GM12892 (cell line): Measurements from ENCODE around the gene PAX5.

Experiments used
- DNase-seq: peaks from one replicate; pipeline ENCODE4 v3.0.0; 2011; ENCODE audit not compliant: insufficient read length
- FAIRE-seq: peaks from 2 replicates; lab custom pipeline; 2011; peaks lifted over from hg19 to GRCh38; lab: Jason Lieb, UNC
- POLR2A ChIP-seq: IDR thresholded peaks from 2 replicates; pipeline ENCODE4 v1.6.1; 2011; ENCODE audit warnings: low read depth, low read length, control low read depth
- POLR2AphosphoS5 ChIP-seq: IDR thresholded peaks from 2 replicates; pipeline ENCODE4 v1.6.1; 2011; ENCODE audit warnings: low read depth, low read length, control low read depth
- TAF1 ChIP-seq: IDR thresholded peaks from 2 replicates; pipeline ENCODE4 v1.6.1; 2011; ENCODE audit warnings: low read depth, mild to moderate bottlenecking, control low read depth, low read length, borderline replicate concordance

Gene PAX5

DNA sequence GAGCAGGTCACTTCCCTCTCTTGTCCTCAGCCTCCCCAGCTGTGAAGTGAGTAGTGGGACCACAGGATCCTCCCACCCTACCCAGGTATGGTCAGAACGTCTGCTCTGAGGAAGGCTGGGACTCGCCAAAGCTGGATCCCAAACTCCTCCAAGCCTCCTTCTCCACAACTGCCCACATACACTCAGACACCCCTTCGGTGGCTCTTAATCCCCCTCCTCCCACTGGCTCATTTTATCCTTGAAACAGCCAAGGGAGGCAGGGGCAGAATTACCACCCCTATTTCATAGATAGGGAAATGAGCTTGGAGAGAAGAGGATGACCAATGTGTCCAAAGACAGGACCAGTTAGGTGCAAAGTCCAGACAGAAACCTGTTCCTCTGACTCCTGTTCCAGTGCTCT lies 121.4 kb downstream of the PAX5 start:
- no peak for DNase-seq
- no peak for TF ChIP-seq TAF1
- FAIRE-seq: no peak

DNA sequence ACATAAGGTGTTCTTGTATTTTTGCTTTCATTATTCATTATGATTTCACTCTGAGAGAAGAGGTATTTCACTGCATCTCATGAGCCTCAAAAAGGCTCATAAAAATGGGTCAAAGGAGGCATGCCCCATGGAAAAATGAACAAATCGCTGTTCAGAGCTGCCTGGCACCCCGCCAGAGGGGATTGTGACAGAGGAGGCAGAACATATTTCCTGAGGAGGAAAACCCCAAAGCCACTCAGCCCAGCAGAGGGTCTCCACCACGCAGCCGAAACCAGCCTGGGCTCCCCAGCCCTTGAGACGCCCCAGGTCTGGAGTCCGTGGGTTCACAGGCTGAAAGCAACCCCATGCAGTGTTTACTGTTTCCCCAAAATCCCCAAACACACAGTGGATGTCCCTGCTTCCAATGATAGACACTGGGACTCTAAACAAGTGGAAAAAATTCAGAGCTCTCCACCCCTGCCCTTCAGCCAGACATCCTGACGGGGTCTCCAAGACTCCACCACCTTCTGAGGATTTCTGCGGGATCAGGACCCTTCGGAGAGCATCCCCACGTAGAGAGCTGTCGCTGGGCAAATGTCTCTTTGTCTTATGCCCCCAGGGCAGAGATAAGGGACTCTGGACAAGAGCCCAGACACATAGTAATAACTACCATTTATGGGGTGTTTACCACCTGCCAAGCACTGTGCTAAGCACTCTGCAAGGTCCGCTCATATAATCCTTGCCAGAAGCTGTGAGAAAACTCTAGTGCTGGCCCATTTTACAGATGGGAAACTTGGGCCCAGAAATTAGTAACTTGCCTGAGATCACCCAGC lies 122.3 kb downstream of the PAX5 start:
- TF ChIP-seq POLR2AphosphoS5 (no peak), TAF1 (no peak), POLR2A (no peak)
- no peak for DNase-seq
- FAIRE-seq: no peak

DNA sequence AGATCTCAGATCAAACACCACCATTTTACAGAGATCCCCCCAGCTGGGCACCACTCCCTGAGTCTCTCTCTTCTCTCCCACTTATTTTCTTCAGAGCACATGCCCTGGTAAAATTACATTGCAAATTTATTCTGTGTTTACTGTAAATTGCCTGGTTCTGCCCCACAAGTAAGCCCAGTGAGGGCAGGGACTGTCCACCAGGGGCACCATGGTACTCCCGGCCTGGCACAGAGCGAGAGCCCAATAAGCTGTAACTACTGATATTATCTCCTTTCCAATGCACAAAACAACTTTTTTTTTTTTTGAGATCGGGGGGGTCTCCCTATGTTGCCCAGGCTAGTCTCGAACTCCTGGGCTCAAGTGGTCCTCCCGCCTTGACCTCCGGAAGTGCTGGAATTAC lies 123.0 kb downstream of the PAX5 start:
- FAIRE-seq: no peak
- TF ChIP-seq TAF1 (no peak), POLR2A (no peak), POLR2AphosphoS5 (no peak)
- DNase-seq: no peak

DNA sequence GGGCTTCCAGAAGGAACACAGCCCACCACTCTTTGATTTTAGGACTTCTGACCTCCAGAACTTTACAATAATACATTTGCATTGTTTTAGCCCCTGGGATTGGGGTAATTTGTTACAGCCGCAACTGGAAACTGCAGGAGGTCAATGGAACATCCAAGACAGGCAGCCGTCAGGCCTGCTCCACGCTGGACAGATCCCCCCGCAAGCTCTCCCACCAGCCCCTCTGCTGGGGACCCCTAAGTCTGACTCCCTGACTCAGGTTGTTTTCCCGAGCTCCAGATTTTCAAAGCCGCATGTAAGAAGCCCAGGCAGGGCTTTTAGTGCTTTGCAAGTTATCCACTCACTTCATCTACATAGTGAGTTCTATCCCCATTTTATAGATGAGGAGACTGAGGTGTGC lies 127.6 kb downstream of the PAX5 start:
- no peak for TF ChIP-seq POLR2A
- TF ChIP-seq TAF1: no peak
- TF ChIP-seq POLR2AphosphoS5: no peak
- FAIRE-seq (no peak), DNase-seq (no peak)

DNA sequence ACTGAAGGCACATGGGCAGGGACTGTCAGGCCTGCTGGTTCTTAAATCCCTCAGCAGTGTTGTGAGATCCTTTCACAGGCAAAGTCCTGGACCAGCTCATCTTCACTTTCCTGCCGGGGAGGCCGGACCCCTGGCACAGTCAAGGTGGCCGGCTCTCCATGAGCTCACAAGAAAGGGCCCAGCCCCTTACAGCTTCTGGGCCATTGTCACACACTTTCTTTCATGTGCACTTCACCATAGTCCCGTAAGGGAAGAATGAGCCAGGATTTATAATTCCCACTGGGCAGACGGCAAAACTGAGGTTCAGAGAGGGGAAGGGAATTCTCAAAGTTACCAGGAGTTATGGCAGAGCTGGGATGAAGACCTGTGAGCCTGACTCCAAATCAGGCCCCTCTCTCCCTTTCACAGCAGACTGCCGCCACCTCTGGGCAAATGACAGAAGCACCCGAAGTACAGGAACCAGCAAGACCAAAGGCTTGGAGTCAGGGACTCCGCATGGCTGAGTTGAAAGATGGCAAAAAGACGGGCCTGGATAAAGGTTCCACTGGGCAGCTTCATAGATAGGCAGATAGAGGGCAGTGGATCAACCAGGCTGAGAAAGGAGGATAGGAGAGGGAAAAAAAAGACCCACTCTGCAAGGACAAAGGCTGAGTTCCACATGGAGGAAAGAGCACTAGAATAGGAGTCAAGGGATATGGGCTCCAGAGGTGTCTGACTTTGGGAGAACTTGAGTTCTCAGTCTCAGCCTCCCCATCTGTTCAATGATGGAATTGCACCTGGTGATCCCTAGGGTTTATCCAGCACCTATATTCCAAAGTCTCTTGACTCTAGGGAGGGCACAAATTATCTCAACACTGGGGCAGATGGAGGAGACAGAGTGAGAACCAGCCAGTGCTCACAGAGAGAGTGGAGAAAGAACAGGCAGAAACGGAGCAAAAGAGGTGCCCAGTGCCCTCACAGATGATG lies 128.7 kb downstream of the PAX5 start:
- DNase-seq (no peak), FAIRE-seq (no peak)
- TF ChIP-seq POLR2A (no peak), POLR2AphosphoS5 (0 out of 2 replicates have a peak, but pooled peaks have one; percentile 14)

DNA sequence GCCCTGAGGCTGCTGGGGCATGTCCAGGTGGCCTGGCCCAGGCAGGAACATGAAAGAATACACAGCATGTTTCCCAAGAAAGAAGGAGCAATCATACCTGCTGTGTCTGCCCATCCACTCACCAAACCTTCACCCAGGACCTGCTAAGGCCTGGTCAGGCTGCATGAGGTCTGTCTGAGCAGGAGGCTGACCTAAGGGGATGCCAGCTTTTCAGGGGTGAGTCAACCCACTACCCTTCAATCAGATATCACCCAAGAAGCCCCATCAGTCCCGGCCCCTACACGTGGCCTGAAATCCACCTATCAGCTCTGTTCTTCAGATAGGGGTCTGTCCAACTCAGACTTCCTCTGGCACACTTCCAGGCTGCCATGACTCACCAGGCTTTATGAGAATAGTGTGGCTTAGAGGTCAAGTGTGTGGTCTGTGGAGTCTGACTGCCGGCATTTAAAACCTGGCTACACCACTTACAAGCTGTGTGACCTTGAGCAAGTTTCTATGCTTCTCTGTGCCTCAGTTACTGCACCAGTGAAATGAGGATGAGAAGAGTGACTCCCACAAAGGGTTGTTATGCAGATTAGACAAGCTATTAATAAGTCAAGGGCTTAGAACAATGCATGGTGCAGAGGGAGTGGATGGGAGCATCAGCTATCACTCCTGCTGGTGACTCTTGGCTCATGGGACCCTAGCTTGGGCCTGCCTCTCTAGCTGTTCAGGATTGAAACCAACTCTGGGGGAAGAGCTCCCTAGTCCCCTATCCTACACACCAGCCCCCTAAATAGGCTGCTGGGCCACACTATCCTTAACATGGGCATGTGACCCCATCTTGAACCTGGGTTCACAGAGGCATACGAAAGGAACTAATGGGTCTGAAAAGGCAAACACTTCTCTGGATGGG lies 130.3 kb downstream of the PAX5 start:
- peak; percentile 84 for FAIRE-seq
- DNase-seq: no peak
- TF ChIP-seq POLR2AphosphoS5 (no peak; the same call in 1 of the 2 replicates), TAF1 (no peak)

DNA sequence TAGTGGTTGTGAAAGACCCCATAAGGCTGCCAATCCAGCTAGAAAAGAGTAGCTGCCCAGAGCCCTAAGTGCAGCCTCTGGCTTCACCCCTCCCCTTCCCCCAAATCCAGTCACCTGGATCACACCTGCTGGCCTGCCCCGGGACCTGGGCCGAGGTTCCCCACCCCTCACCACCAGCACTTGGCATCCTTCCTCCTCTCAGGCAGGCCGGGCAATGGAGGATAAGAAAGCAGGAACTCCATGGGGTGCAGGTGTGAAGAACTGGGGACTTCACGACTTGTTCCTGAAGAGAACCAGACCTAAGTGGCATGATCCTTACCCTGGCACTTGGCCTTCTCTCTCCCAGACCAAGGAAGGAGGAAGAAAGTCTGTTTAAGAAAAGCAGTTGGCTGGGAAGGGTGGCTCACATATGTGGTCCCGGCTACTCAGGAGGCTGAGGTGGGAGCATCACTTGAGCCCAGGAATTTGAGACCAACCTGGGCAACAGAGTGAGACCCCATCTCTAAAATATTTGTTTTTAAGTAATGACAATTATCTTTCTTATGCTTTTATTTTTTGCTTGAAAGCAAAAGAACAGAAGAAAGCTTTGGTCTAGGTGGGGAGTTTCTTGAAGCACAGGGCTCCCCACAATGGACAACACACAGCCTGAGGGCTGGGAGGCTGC lies 131.1 kb downstream of the PAX5 start:
- no peak for FAIRE-seq
- DNase-seq: no peak
- TF ChIP-seq TAF1 (no peak), POLR2A (no peak), POLR2AphosphoS5 (no peak)

DNA sequence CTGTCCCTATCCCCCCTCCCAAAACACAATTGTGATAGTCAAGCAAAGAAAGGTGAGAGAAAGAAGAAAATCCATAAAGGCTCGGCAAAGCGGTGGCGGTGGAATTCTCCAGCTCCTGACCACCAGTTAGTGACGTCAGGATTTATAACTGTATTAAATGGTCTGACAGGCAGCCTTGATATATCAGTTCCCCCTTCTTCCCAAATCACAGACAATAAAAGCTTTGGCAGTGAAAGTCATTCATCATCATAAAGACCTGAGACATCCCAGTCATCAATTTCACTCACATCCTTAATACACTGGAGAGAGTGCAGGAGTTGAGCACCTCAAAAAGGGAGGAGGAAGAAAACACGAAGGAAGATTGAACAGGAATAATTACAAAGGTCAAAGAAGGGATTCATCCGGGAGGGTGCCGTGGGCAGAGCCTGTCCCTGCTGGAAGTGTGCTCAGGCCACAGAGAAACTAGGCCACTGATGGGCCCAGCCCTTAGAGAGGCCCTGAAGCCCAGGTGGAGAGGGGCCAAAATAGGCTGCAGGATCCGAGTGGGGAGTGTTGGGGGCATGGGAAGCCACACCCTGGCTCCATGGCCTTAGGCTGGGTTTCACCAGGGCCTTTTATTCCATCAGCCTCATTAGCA lies 131.9 kb downstream of the PAX5 start:
- TF ChIP-seq TAF1 (no peak), POLR2AphosphoS5 (no peak), POLR2A (no peak)
- no peak for FAIRE-seq
- DNase-seq: no peak

DNA sequence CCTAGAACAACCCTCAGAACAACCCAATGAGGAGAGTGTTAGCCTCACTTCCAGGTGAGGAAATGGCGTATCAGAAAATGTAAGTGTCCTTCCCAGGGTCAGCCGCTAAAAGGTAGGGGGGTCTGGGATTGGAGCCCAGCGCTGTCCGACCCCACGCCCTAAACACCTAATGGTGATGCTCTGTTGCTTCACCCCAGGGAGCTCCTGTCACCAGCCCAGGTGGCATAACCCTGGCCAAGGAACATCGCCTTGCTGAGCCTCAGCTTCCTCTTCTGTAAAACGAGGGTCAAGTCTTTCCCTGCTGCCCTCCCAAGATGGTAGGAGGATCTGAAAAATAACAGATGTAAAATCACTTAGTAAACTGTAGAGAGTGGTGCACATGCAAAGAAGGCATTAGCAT lies 132.5 kb downstream of the PAX5 start:
- FAIRE-seq (no peak), DNase-seq (no peak)
- TF ChIP-seq POLR2A (no peak), TAF1 (no peak), POLR2AphosphoS5 (no peak)

DNA sequence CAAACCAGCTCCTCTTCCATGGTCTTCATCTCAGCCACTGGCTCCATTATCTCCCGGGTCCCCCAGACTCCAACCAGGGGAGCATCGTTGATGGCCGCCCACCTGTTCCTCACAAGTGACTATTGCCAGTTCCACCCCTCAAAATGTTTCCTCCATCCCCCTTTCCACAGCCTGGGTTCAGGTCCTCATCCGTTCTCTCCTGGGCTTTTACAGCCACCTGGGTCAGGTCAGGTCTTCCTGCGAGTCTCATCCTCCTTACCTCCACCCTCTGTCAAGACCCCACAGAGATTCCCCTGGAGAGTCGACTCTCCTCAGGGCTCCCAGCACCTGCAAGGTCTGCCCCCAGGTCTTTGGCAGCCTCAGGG lies 133.2 kb downstream of the PAX5 start:
- TF ChIP-seq POLR2AphosphoS5 (no peak), TAF1 (no peak), POLR2A (no peak)
- FAIRE-seq: no peak
- no peak for DNase-seq
